Activated naive CD8-positive, alpha-beta T cell treated with anti-CD3 and anti-CD28 coated beads, Interleukin-2, amount 50 U/mL, for 24 hours (primary cell): ENCODE measurements around the gene ZNF385A.

Experiments used
- ATAC-seq: fragments of 150-1000 bp; cut with Tn5 transposase; one replicate; pipeline ENCODE4 v1.10.0; 2021
- DNase-seq: peaks from one replicate; pipeline ENCODE4 v3.0.0; 2021
- H3K27ac Mint-ChIP-seq: one replicate; pipeline ENCODE4 v1.8.0; 2021; ENCODE audit warnings: mild to moderate bottlenecking, mixed read lengths
- H3K27me3 Mint-ChIP-seq: one replicate; pipeline ENCODE4 v1.8.0; 2021; ENCODE audit warnings: mixed read lengths
- H3K36me3 Mint-ChIP-seq: one replicate; pipeline ENCODE4 v1.8.0; 2021; ENCODE audit warnings: low read depth, mixed read lengths
- H3K4me1 Mint-ChIP-seq: one replicate; pipeline ENCODE4 v1.8.0; 2021; ENCODE audit warnings: mixed read lengths
- H3K4me3 Mint-ChIP-seq: one replicate; pipeline ENCODE4 v1.8.0; 2021; ENCODE audit warnings: mild to moderate bottlenecking, moderate library complexity, mixed read lengths
- H3K9me3 Mint-ChIP-seq: one replicate; pipeline ENCODE4 v1.8.0; 2021; ENCODE audit warnings: mixed read lengths

Gene ZNF385A

GRCh38 chr12:54377797-54378515 is 6.6 kb downstream of the ZNF385A start:
- Mint-ChIP-seq H3K36me3 (no peaks in the 10 kb centered on the region), H3K27ac (no peak overlapping the region), H3K4me1 (peaks cover 23% of the 10 kb centered on the region), H3K4me3 (peak overlapping the region; percentile 24), H3K27me3 (peaks cover 2% of the 10 kb centered on the region), H3K9me3 (no peaks in the 10 kb centered on the region)
- ATAC-seq (no peak), DNase-seq (no peak)

- peaks cover 27% of the 10 kb centered on the region for H3K4me1 Mint-ChIP-seq
- H3K27ac Mint-ChIP-seq, result no peak overlapping the region
- ATAC-seq (no peak), DNase-seq (no peak)
- no peaks in the 10 kb centered on the region for H3K36me3 Mint-ChIP-seq
- H3K27me3 Mint-ChIP-seq, result peaks cover 2% of the 10 kb centered on the region
- H3K9me3 Mint-ChIP-seq, result no peaks in the 10 kb centered on the region
- no peak overlapping the region for H3K4me3 Mint-ChIP-seq
These were observed 7.5 kb downstream of the ZNF385A start for GRCh38 chr12:54377007-54377406.

- H3K27ac Mint-ChIP-seq, result no peak overlapping the region
These were observed 7.9 kb downstream of the ZNF385A start for GRCh38 chr12:54376596-54376995.

GRCh38 chr12:54375259-54375579 is 9.3 kb downstream of the ZNF385A start:
- DNase-seq (no peak), ATAC-seq (no peak)
- Mint-ChIP-seq H3K4me3 (no peak overlapping the region), H3K27ac (no peak overlapping the region), H3K9me3 (no peaks in the 10 kb centered on the region), H3K36me3 (no peaks in the 10 kb centered on the region), H3K27me3 (peaks cover 2% of the 10 kb centered on the region), H3K4me1 (peaks cover 30% of the 10 kb centered on the region)

More at GRCh38 chr12:54376596-54376995, 7.9 kb downstream of the ZNF385A start:
- no peaks in the 10 kb centered on the region for H3K9me3 Mint-ChIP-seq
- H3K27me3 Mint-ChIP-seq, result peaks cover 2% of the 10 kb centered on the region
- H3K4me3 Mint-ChIP-seq, result no peak overlapping the region
- ATAC-seq, result no peak
- DNase-seq, result no peak
- H3K4me1 Mint-ChIP-seq, result peaks cover 30% of the 10 kb centered on the region
- no peaks in the 10 kb centered on the region for H3K36me3 Mint-ChIP-seq

GRCh38 chr12:54374562-54375258 is 9.8 kb downstream of the ZNF385A start:
- peaks cover 28% of the 10 kb centered on the region for H3K4me1 Mint-ChIP-seq
- no peak overlapping the region for H3K4me3 Mint-ChIP-seq
- no peak overlapping the region for H3K27ac Mint-ChIP-seq
- ATAC-seq (no peak), DNase-seq (no peak)
- H3K36me3 Mint-ChIP-seq, result no peaks in the 10 kb centered on the region
- peaks cover 2% of the 10 kb centered on the region for H3K27me3 Mint-ChIP-seq
- H3K9me3 Mint-ChIP-seq, result no peaks in the 10 kb centered on the region

GRCh38 chr12:54373649-54374561 is 10.6 kb downstream of the ZNF385A start:
- DNase-seq, result no peak
- H3K36me3 Mint-ChIP-seq, result no peaks in the 10 kb centered on the region
- H3K27ac Mint-ChIP-seq, result peak overlapping the region; percentile 64
- H3K27me3 Mint-ChIP-seq, result peaks cover 2% of the 10 kb centered on the region
- no peak overlapping the region for H3K4me3 Mint-ChIP-seq
- ATAC-seq, result peak; percentile 82
- no peaks in the 10 kb centered on the region for H3K9me3 Mint-ChIP-seq
- H3K4me1 Mint-ChIP-seq, result peaks cover 27% of the 10 kb centered on the region

GRCh38 chr12:54372113-54372806 is 12.3 kb downstream of the ZNF385A start:
- no peaks in the 10 kb centered on the region for H3K9me3 Mint-ChIP-seq
- H3K4me1 Mint-ChIP-seq, result peaks cover 37% of the 10 kb centered on the region
- H3K27me3 Mint-ChIP-seq, result no peaks in the 10 kb centered on the region
- peak overlapping the region; percentile 20 for H3K27ac Mint-ChIP-seq
- no peak overlapping the region for H3K4me3 Mint-ChIP-seq
- H3K36me3 Mint-ChIP-seq, result no peaks in the 10 kb centered on the region
- no peak for DNase-seq
- no peak for ATAC-seq

- Mint-ChIP-seq H3K4me1 (peaks cover 37% of the 10 kb centered on the region), H3K27me3 (no peaks in the 10 kb centered on the region), H3K27ac (peak overlapping the region; percentile 20), H3K4me3 (no peak overlapping the region), H3K9me3 (no peaks in the 10 kb centered on the region), H3K36me3 (no peaks in the 10 kb centered on the region)
- ATAC-seq (no peak), DNase-seq (no peak)
These were observed 13.0 kb downstream of the ZNF385A start for GRCh38 chr12:54371328-54372112.

- H3K4me3 Mint-ChIP-seq, result no peak overlapping the region
- H3K36me3 Mint-ChIP-seq, result no peaks in the 10 kb centered on the region
- no peaks in the 10 kb centered on the region for H3K9me3 Mint-ChIP-seq
- no peak overlapping the region for H3K27ac Mint-ChIP-seq
- ATAC-seq (no peak), DNase-seq (no peak)
- no peaks in the 10 kb centered on the region for H3K27me3 Mint-ChIP-seq
- H3K4me1 Mint-ChIP-seq, result peaks cover 37% of the 10 kb centered on the region
These were observed 14.3 kb downstream of the ZNF385A start for GRCh38 chr12:54370171-54370730.

- Mint-ChIP-seq H3K4me1 (peaks cover 41% of the 10 kb centered on the region), H3K4me3 (no peak overlapping the region), H3K9me3 (no peaks in the 10 kb centered on the region), H3K27ac (no peak overlapping the region), H3K36me3 (no peaks in the 10 kb centered on the region), H3K27me3 (no peaks in the 10 kb centered on the region)
- DNase-seq (no peak), ATAC-seq (no peak)
These were observed 14.9 kb downstream of the ZNF385A start for GRCh38 chr12:54369597-54370131.

GRCh38 chr12:54368709-54369596 is 15.6 kb downstream of the ZNF385A start:
- H3K4me3 Mint-ChIP-seq, result no peak overlapping the region
- H3K36me3 Mint-ChIP-seq, result no peaks in the 10 kb centered on the region
- H3K27me3 Mint-ChIP-seq, result no peaks in the 10 kb centered on the region
- H3K4me1 Mint-ChIP-seq, result peaks cover 42% of the 10 kb centered on the region
- no peak overlapping the region for H3K27ac Mint-ChIP-seq
- H3K9me3 Mint-ChIP-seq, result no peaks in the 10 kb centered on the region
- ATAC-seq (peak; percentile 79), DNase-seq (peak; percentile 95)

GRCh38 chr12:54368025-54368708 is 16.4 kb downstream of the ZNF385A start:
- no peaks in the 10 kb centered on the region for H3K27me3 Mint-ChIP-seq
- H3K36me3 Mint-ChIP-seq, result no peaks in the 10 kb centered on the region
- H3K4me1 Mint-ChIP-seq, result peaks cover 42% of the 10 kb centered on the region
- DNase-seq (no peak), ATAC-seq (peak; percentile 8)
- H3K9me3 Mint-ChIP-seq, result no peaks in the 10 kb centered on the region
- no peak overlapping the region for H3K27ac Mint-ChIP-seq
- no peak overlapping the region for H3K4me3 Mint-ChIP-seq
